Measurements from ENCODE around the gene F13A1. TPM values are rescaled to one million over a fixed set of nuclear protein-coding genes. Genes with fewer than 3 reads are reported as not detected.

F13A1 gene
- total and polyA plus RNA-seq, 12 donors = 10.5 to 481 (median 157) TPM

- no peak for DNase-seq
- intact Hi-C loops (cut with DNase I) = no loop called here
- 17 to 46% (median 26%) methylated on average over 3 to 4 of the region's 4 CpGs for WGBS, 4 donors
- no peak overlapping the region for H3K27ac ChIP-seq
- H3K27me3 ChIP-seq = peaks cover 4% of the 10 kb centered on the region
- no peaks in the 10 kb centered on the region for H3K9me3 ChIP-seq (replicated peaks in 1 of 3)
- H3K36me3 ChIP-seq (replicated peaks in 1 of 2) = no peaks in the 10 kb centered on the region
- H3K4me1 ChIP-seq (replicated peaks in 1 of 2) = no peaks in the 10 kb centered on the region
- no peak for TF ChIP-seq POLR2A (IDR thresholded peaks at IDR 0.05)
- TF ChIP-seq, protein P1, sequence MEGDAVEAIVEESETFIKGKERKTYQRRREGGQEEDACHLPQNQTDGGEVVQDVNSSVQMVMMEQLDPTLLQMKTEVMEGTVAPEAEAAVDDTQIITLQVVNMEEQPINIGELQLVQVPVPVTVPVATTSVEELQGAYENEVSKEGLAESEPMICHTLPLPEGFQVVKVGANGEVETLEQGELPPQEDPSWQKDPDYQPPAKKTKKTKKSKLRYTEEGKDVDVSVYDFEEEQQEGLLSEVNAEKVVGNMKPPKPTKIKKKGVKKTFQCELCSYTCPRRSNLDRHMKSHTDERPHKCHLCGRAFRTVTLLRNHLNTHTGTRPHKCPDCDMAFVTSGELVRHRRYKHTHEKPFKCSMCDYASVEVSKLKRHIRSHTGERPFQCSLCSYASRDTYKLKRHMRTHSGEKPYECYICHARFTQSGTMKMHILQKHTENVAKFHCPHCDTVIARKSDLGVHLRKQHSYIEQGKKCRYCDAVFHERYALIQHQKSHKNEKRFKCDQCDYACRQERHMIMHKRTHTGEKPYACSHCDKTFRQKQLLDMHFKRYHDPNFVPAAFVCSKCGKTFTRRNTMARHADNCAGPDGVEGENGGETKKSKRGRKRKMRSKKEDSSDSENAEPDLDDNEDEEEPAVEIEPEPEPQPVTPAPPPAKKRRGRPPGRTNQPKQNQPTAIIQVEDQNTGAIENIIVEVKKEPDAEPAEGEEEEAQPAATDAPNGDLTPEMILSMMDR (IDR thresholded peaks at IDR 0.05) = no peak
- H3K4me3 ChIP-seq = peak overlapping the region in 1 of 4 donors; percentile 35
Measured at GRCh38 chr6:6320901-6321300, 439 bp upstream of the F13A1 start.

DNA sequence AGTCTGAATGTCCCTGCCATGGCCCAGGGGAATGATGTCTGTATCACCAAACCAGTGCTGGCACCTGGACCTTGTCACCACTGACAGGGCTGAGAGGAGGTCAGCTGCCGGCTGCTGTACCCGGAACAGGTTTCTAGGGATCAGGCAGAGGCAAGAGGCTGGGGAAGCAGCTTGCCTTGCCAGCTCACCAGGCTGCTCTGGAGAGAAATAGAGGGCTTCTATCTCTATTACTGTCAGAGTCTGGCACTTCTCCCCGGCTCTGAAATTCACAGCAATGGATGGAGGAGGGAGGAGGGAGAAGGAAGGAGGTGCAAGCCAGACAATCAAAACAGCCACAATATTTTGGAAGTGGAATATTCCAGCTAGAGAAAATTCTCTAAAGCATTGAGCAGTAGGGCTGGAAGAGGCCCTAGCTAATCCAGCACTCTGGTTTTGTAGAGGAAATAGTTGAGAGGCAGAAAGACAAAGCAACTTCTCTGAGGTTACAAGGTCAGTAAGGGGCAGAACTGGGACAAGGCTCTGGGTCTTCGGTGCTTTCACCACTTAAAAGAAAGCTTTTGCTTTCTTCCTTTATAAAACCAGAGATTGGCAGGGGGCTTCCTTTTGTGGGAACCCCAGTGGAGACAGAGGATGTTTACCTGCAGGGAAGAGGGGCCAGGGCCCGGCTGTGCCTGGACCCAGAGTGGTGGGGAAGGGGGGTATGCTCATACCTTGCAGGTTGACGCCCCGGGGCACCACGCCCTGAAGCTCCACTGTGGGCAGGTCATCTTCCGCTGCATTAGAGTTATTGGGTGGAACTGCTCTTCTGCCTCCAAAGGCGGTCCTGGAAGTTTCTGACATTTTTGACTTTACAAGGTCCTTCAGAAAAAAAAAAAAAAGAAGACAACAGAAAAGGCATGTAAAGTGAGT, 2.4 kb downstream of the F13A1 start:
- 41 to 51% (median 49%) methylated on average over 8 to 10 of the region's 10 CpGs for WGBS, 4 donors
- intact Hi-C loops (cut with DNase I) = no loop called here
- peak overlapping the region in 1 of 5 donors; percentile 63 for H3K27ac ChIP-seq

GRCh38 chr6:6317386-6317785, 3.1 kb downstream of the F13A1 start:
- H3K4me3 ChIP-seq = peak overlapping the region in 1 of 4 donors; percentile 11
- H3K9me3 ChIP-seq (replicated peaks in 1 of 3) = no peaks in the 10 kb centered on the region
- 47 to 62% (median 54%) methylated on average over 2 of the region's 2 CpGs for WGBS, 4 donors
- intact Hi-C loops (cut with DNase I) = no loop called here
- DNase-seq = no peak
- H3K4me1 ChIP-seq (replicated peaks in 1 of 2) = no peaks in the 10 kb centered on the region
- TF ChIP-seq, protein P1 (IDR thresholded peaks at IDR 0.05) = no peak
- TF ChIP-seq POLR2A (IDR thresholded peaks at IDR 0.05) = no peak
- H3K27ac ChIP-seq = peak overlapping the region in 1 of 5 donors; percentile 63
- H3K36me3 ChIP-seq (replicated peaks in 1 of 2) = no peaks in the 10 kb centered on the region
- H3K27me3 ChIP-seq = peaks cover 4% of the 10 kb centered on the region

More for the DNA sequence above, 2.4 kb downstream of the F13A1 start:
- peak in 1 of 7 donors; percentile 86 for DNase-seq
- no peaks in the 10 kb centered on the region for H3K9me3 ChIP-seq (replicated peaks in 1 of 3)
- no peak for TF ChIP-seq POLR2A (IDR thresholded peaks at IDR 0.05)
- TF ChIP-seq, protein P1 (IDR thresholded peaks at IDR 0.05) = no peak
- H3K36me3 ChIP-seq (replicated peaks in 1 of 2) = no peaks in the 10 kb centered on the region
- H3K27me3 ChIP-seq = peaks cover 4% of the 10 kb centered on the region
- H3K4me3 ChIP-seq = peak overlapping the region in 1 of 4 donors; percentile 11
- no peaks in the 10 kb centered on the region for H3K4me1 ChIP-seq (replicated peaks in 1 of 2)

GRCh38 chr6:6315660-6316059, 4.8 kb downstream of the F13A1 start:
- peaks cover 4% of the 10 kb centered on the region for H3K27me3 ChIP-seq
- H3K4me3 ChIP-seq = no peak overlapping the region
- DNase-seq = peak; percentile 36 to 82 (median 59)
- intact Hi-C loops (cut with DNase I) = no loop called here
- 18 to 23% (median 21%) methylated on average over 6 of the region's 6 CpGs for WGBS, 4 donors
- H3K9me3 ChIP-seq (replicated peaks in 1 of 3) = no peaks in the 10 kb centered on the region
- no peak for TF ChIP-seq POLR2A (IDR thresholded peaks at IDR 0.05)
- TF ChIP-seq, protein P1 (IDR thresholded peaks at IDR 0.05) = peak; percentile 64 to 82 (median 76)
- H3K36me3 ChIP-seq (replicated peaks in 1 of 2) = no peaks in the 10 kb centered on the region
- no peaks in the 10 kb centered on the region for H3K4me1 ChIP-seq (replicated peaks in 1 of 2)
- H3K27ac ChIP-seq = no peak overlapping the region
